CD4-positive, alpha-beta T cell (primary cell): ENCODE results near the gene DGLUCY. TPM values are rescaled to one million over a fixed set of nuclear protein-coding genes. Genes with fewer than 3 reads are reported as not detected.

ENCODE experiments used
- ATAC-seq: fragments of 200-7000 bp; cut with Tn5 transposase; one replicate; pipeline ENCODE4 v1.10.0; 2022; ENCODE audit warnings: mild to moderate bottlenecking; ENCODE audit not compliant: poor library complexity
- CTCF ChIA-PET: fragments of 350-600 bp; sonication (Branson Sonifier 250); formaldehyde crosslinking; loops from one replicate; lab custom pipeline; 2021; ENCODE audit warnings: antibody characterized with exemption, inconsistent platforms; lab: Charles Lee
- POLR2A ChIA-PET: fragments of 350-600 bp; sonication (Branson Sonifier 250); formaldehyde crosslinking; loops from one replicate; lab custom pipeline; 2021; ENCODE audit warnings: antibody characterized with exemption, inconsistent platforms; lab: Charles Lee
- DNase-seq, 14 experiments: peaks; one replicate each; pipeline ENCODE4 v3.0.0-alpha.2; 2013 to 2020; ENCODE audit warnings: mixed read lengths in 2 of 14
- H3K27ac ChIP-seq, 2 donors: one replicate each; pipeline versions ENCODE4 v1.5.1 to v1.7.0; 2013; ENCODE audit warnings: low read length in 2 of 2, low read depth in 1 of 2, mild to moderate bottlenecking in 1 of 2
- H3K27me3 ChIP-seq, 2 experiments: 1 replicate in 1 of 2; 2 replicates in 1 of 2; pipeline versions ENCODE4 v1.6.1 to v1.7.0; 2013; ENCODE audit warnings: low read length in 2 of 2, control low read depth in 1 of 2, mild to moderate bottlenecking in 1 of 2, moderate library complexity in 1 of 2; ENCODE audit not compliant: insufficient read depth in 2 of 2, control insufficient read depth in 1 of 2
- H3K36me3 ChIP-seq: one replicate; pipeline ENCODE4 v1.6.1; 2013; ENCODE audit warnings: low read length, control low read depth; ENCODE audit not compliant: insufficient read depth
- H3K4me1 ChIP-seq: one replicate; pipeline ENCODE4 v1.6.1; 2013; ENCODE audit warnings: low read length, control low read depth; ENCODE audit not compliant: insufficient read depth
- H3K4me3 ChIP-seq: one replicate; pipeline ENCODE4 v1.5.1; 2013; ENCODE audit warnings: mild to moderate bottlenecking, low read length, moderate library complexity
- H3K9me3 ChIP-seq, 2 experiments: 1 replicate in 1 of 2; 2 replicates in 1 of 2; pipeline versions ENCODE4 v1.6.1 to v1.7.0; 2013; ENCODE audit warnings: low read length in 2 of 2, mild to moderate bottlenecking in 2 of 2, control low read depth in 1 of 2, moderate library complexity in 1 of 2; ENCODE audit not compliant: control insufficient read depth in 1 of 2, insufficient read depth in 1 of 2
- H3K27ac Mint-ChIP-seq: one replicate; pipeline ENCODE4 v1.8.0; 2020; ENCODE audit warnings: mixed read lengths
- H3K27me3 Mint-ChIP-seq: one replicate; pipeline ENCODE4 v1.8.0; 2021; ENCODE audit warnings: mixed read lengths
- H3K36me3 Mint-ChIP-seq: one replicate; pipeline ENCODE4 v1.8.0; 2021; ENCODE audit warnings: low read depth, mixed read lengths
- H3K4me1 Mint-ChIP-seq: one replicate; pipeline ENCODE4 v1.8.0; 2021; ENCODE audit warnings: low read depth, mixed read lengths
- H3K4me3 Mint-ChIP-seq: one replicate; pipeline ENCODE4 v1.8.0; 2020; ENCODE audit warnings: mild to moderate bottlenecking, mixed read lengths
- H3K9me3 Mint-ChIP-seq: one replicate; pipeline ENCODE4 v1.8.0; 2020; ENCODE audit warnings: mixed read lengths
- intact Hi-C, 2 experiments: fragments of 100-400 bp; cut with DNase I in 1 of 2; cut with micrococcal nuclease in 1 of 2; formaldehyde crosslinking; loops; one replicate each; pipeline versions ENCODE4 v1.15.1 to v1.9.0; 2023 to 2025; cut with DNase I, micrococcal nuclease
- total RNA-seq, 174 experiments: library from RNA in 2 of 174; stranded (reverse) in 2 of 174; gene quantifications; one replicate each; pipeline ENCODE4 v1.2.3 and lab custom pipeline; 2021 to 2026
- TF ChIP-seq, protein P1 (sequence below): fragments of 200-600 bp; IDR thresholded peaks from one replicate; pipeline ENCODE4 v1.8.0; 2022; ENCODE audit warnings: antibody characterized with exemption, mild to moderate bottlenecking

The DGLUCY gene
- total RNA-seq, 2 experiments from 2014 or later = 33.0 to 34.9 TPM

DNA sequence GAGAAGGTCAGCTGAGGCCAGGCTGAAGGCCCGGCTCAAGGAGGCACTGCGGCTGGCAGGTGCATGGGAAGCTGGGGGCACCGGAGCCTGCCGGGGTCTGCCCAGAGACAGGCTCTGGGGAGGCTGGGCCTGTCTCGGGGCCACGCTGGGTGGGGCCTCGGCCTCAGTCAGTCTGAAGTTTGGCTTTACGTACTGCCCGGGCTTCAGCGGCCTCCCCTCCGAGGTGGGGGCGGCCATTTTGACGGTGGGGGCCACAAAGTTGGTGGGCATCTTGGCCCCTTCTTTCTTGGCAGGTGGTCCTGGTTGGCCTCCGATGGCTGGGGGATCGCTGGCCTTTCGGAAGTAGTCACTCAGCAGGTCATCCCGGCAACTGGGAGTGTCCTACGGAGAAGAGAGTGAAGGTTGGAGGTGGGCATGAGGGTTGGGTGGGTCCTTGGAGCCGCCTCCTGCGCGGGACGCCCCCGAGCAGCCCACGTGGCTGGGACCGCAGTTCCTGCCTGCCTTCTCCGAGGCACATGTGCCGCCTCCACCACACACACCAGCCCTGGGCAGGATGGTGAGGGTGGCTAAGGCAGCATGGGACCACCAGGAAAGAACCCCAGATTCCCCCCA lies 159.5 kb downstream of the DGLUCY start:
- intact Hi-C loops = no loop called here
- peak in 1 of 14 experiments; percentile 17 for DNase-seq
- ATAC-seq = no peak
- Mint-ChIP-seq H3K9me3 (no peaks in the 10 kb centered on the region), H3K4me3 (no peak overlapping the region), H3K27me3 (no peaks in the 10 kb centered on the region), H3K27ac (no peak overlapping the region), H3K36me3 (peaks cover 84% of the 10 kb centered on the region), H3K4me1 (peaks cover 12% of the 10 kb centered on the region)
- Histone ChIP-seq H3K36me3 (peaks cover 81% of the 10 kb centered on the region), H3K27me3 (no peaks in the 10 kb centered on the region), H3K27ac (no peak overlapping the region), H3K4me3 (no peak overlapping the region), H3K4me1 (no peaks in the 10 kb centered on the region), H3K9me3 (no peaks in the 10 kb centered on the region)
- ChIA-PET POLR2A (interaction anchor here (1.6 kb wide), 1 partner anchor 9 kb away, joined by 5 read pairs; no protein-coding TSS in a partner anchor), CTCF (no interaction called here)
- TF ChIP-seq, protein P1, sequence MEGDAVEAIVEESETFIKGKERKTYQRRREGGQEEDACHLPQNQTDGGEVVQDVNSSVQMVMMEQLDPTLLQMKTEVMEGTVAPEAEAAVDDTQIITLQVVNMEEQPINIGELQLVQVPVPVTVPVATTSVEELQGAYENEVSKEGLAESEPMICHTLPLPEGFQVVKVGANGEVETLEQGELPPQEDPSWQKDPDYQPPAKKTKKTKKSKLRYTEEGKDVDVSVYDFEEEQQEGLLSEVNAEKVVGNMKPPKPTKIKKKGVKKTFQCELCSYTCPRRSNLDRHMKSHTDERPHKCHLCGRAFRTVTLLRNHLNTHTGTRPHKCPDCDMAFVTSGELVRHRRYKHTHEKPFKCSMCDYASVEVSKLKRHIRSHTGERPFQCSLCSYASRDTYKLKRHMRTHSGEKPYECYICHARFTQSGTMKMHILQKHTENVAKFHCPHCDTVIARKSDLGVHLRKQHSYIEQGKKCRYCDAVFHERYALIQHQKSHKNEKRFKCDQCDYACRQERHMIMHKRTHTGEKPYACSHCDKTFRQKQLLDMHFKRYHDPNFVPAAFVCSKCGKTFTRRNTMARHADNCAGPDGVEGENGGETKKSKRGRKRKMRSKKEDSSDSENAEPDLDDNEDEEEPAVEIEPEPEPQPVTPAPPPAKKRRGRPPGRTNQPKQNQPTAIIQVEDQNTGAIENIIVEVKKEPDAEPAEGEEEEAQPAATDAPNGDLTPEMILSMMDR = no peak

DNA sequence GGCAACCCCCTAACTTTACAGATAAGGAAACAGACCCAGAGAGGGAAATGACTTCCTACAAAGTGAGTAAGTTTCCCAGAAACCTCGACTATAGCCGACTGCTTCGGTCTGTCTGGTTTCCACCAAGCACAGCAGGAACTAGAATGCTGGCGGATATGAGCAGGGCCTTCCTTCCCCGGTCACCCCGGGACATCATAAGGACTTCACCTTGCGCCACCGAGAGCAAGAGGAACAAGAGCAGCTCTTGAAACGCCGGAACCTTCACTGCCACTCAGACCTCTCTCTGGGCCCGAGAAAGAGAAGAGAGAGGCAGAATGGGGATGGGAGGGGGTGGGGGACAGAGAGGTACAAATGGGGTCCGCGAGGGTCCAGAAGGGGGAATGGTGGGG lies 160.0 kb downstream of the DGLUCY start:
- Mint-ChIP-seq H3K9me3 (no peaks in the 10 kb centered on the region), H3K4me3 (no peak overlapping the region), H3K36me3 (peaks cover 85% of the 10 kb centered on the region), H3K27me3 (no peaks in the 10 kb centered on the region), H3K27ac (no peak overlapping the region), H3K4me1 (peaks cover 12% of the 10 kb centered on the region)
- DNase-seq (no peak), ATAC-seq (no peak)
- H3K36me3 ChIP-seq = peaks cover 86% of the 10 kb centered on the region
- intact Hi-C loops = no loop called here
- no peak overlapping the region for H3K27ac ChIP-seq
- ChIA-PET CTCF (interaction anchor here (1.2 kb wide), 1 partner anchor 101 kb away, joined by 5 read pairs; no protein-coding TSS in a partner anchor), POLR2A (no interaction called here)
- TF ChIP-seq, protein P1 = no peak
- no peaks in the 10 kb centered on the region for H3K4me1 ChIP-seq
- no peaks in the 10 kb centered on the region for H3K27me3 ChIP-seq
- H3K4me3 ChIP-seq = no peak overlapping the region
- no peaks in the 10 kb centered on the region for H3K9me3 ChIP-seq

DNA sequence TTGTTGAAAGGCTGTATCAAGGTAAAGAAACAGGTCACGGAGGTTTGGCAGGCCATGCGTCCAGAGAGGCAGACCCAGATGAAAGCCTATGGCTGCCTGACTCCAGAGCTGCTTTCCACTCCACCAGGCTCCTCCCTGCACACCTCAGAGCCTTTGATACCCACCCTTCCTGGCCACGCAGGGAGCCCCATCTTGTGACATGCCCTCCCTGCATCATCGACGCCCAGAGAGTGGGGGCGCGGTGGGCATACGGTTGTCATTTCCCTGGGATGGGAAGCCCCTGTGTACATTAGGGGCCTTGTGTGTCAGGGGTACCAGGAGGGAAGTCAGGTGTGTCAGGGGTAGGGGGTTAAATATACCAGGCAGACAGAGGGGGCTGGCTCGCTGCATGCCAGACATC lies 160.9 kb downstream of the DGLUCY start:
- Mint-ChIP-seq H3K36me3 (peaks cover 85% of the 10 kb centered on the region), H3K27ac (no peak overlapping the region), H3K4me3 (no peak overlapping the region), H3K27me3 (no peaks in the 10 kb centered on the region), H3K4me1 (peaks cover 4% of the 10 kb centered on the region), H3K9me3 (no peaks in the 10 kb centered on the region)
- H3K27me3 ChIP-seq = no peaks in the 10 kb centered on the region
- no peak for ATAC-seq
- intact Hi-C loops = no loop called here
- POLR2A ChIA-PET = interaction anchor here (1.1 kb wide), 1 partner anchor 31 kb away, joined by 3 read pairs; no protein-coding TSS in a partner anchor
- H3K27ac ChIP-seq = peak overlapping the region in 1 of 2 donors; percentile 13
- H3K4me1 ChIP-seq = no peaks in the 10 kb centered on the region
- TF ChIP-seq, protein P1 = no peak
- CTCF ChIA-PET = interaction anchor here (1.2 kb wide), 1 partner anchor 102 kb away, joined by 5 read pairs; no protein-coding TSS in a partner anchor
- H3K4me3 ChIP-seq = no peak overlapping the region
- DNase-seq = no peak
- H3K36me3 ChIP-seq = peaks cover 89% of the 10 kb centered on the region
- H3K9me3 ChIP-seq = no peaks in the 10 kb centered on the region

Other genes with a start within 250 kb of the DGLUCY start
- 10 to 100 TPM; 28.0 to 29.8 TPM for gene RPS6KA5, start 53.4 kb upstream of the DGLUCY start, total RNA-seq
- 1 to 10 TPM; 2.8 to 2.9 TPM for gene GPR68, start 130.6 kb downstream of the DGLUCY start, total RNA-seq